ENCODE data around the gene ARAP1.

ARAP1 gene

DNA sequence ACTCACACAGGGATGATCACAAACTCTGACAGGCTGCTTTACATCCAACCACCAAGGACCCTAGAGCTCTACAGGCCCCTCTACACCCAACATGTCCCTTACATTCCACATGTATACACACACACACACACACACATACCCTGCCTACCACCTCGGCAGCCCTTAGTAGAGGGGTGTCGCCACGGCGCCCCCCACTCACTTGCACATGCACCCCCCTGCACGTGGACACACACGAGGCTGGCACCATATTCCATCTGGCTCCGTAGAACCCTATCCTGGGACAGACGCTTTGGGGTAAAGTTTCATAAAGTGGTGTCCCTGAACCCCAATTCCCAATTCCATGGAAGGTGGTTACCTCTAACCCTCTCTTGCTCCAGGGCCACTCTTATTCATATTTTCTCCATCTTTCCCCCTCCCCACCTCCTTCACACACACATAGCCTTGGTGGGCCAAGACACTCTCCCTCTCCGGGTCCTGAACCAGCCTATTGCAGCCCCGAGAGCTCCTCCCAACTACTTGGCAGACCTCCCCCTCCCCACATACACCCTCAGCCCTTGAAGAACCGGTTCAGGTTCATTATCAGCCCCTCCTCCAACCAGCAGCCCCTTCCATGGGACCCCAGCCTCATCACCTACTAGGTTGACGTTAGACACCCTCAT lies 78.8 kb downstream of the ARAP1 start:
- H3K4me3 ChIP-seq (ENCODE audit: control insufficient read depth, low read depth, low read length): no peak overlapping the region
- no peak for DNase-seq (ENCODE audit: low read depth)
- TF ChIP-seq, protein P1, sequence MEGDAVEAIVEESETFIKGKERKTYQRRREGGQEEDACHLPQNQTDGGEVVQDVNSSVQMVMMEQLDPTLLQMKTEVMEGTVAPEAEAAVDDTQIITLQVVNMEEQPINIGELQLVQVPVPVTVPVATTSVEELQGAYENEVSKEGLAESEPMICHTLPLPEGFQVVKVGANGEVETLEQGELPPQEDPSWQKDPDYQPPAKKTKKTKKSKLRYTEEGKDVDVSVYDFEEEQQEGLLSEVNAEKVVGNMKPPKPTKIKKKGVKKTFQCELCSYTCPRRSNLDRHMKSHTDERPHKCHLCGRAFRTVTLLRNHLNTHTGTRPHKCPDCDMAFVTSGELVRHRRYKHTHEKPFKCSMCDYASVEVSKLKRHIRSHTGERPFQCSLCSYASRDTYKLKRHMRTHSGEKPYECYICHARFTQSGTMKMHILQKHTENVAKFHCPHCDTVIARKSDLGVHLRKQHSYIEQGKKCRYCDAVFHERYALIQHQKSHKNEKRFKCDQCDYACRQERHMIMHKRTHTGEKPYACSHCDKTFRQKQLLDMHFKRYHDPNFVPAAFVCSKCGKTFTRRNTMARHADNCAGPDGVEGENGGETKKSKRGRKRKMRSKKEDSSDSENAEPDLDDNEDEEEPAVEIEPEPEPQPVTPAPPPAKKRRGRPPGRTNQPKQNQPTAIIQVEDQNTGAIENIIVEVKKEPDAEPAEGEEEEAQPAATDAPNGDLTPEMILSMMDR (conservative IDR thresholded peaks at IDR 0.05; ENCODE audit: control insufficient read depth, insufficient read depth, low read depth, low read length): no peak

DNA sequence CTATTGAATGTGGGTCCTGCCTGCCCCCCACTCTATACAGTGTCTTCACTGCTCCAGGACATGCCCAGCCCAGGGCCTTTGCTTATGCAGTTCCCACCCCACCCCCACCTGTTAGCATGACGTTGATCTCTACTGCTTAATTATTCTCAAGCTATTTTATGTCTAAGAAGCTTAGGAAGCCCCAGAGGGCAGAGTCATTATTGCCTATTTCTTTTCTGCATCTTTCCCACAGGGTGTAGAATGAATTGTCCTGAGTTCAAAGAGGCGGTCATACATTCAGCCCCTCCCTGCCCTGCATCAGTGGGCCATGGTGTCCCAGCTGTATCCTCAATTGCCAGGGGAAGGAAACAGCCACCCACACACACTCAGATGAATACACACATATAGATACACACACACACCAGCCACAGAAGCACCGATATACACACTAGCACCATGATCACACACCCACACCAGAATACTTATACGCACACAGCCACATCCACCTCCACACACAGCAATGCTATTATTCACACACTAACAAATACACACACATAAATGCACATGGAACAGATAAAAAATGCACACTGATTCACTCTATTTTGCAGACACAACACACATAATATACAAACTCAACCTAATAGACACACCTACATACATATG lies 79.5 kb downstream of the ARAP1 start:
- TF ChIP-seq, protein P1 (conservative IDR thresholded peaks at IDR 0.05; ENCODE audit: control insufficient read depth, insufficient read depth, low read depth, low read length): no peak
- no peak for DNase-seq (ENCODE audit: low read depth)

DNA sequence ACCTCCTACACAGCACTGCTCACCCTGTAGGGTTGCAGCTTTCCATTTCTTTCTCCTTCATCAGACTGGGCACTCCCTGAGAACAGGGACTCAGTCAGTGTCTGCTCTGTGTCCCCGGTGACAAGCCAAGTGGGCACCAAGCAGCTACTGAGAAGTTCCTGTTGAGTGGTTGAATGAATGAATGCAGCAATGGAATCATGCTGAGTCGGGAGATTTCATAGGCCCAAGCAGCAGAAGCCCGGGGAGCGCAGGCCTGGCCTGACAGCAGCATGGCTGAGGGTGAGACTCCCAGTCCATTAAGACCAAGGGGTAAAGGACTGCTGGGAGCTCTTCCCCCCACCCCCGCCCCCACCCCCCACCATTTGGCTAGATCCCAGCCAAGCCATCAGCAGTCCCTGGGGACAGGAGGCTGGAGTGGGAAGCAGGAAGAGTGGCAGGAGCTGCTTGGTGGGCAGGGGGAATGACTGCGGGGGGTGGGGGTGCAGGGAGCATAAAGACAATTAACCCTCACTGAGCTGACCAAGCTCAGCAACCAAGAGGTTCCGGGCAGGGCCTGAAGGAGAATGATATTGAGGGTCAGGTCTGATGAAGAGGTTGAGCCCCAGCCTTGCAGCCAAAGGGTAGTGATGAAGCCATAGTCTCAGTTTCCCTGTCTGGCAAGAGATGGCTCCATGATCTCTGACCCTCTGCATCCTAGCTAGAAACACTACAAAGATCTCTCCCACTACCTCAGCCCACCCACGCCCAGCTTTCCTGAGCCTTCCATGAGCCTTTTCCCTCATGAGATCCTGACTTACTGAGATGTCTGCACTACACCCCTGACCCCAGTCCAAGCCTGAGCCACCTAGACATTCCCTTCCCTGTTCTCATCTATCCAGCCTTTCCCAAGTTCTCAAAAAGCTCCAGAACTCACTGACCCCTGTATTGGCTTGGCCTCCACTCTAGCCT lies 80.8 kb downstream of the ARAP1 start:
- H3K4me3 ChIP-seq (ENCODE audit: control insufficient read depth, low read depth, low read length): no peak overlapping the region
- TF ChIP-seq, protein P1 (conservative IDR thresholded peaks at IDR 0.05; ENCODE audit: control insufficient read depth, insufficient read depth, low read depth, low read length): no peak
- no peak for DNase-seq (ENCODE audit: low read depth)

More for the DNA sequence above, 79.5 kb downstream of the ARAP1 start:
- no peak overlapping the region for H3K4me3 ChIP-seq (ENCODE audit: control insufficient read depth, low read depth, low read length)

DNA sequence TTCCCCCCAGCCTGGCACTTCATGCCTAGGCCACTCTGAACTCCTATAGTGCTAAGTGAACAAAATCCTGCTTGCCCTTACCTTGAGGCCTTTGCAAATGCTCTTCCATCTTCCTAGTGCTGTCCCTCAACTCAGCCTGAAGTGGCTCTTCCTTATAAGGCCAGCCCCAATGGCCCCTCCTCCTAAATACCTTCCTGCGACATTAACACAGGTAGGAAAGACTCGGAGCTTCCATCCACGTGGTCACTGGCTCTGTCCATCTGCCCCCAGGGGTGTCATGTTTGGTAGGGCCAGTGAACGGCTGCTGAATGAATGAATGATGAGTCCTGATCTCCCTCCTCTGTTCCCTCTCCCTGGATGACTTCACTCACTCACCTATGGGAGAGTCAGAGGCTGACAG lies 82.2 kb downstream of the ARAP1 start:
- TF ChIP-seq, protein P1 (conservative IDR thresholded peaks at IDR 0.05; ENCODE audit: control insufficient read depth, insufficient read depth, low read depth, low read length): no peak
- no peak overlapping the region for H3K4me3 ChIP-seq (ENCODE audit: control insufficient read depth, low read depth, low read length)
- DNase-seq (ENCODE audit: low read depth): no peak

DNA sequence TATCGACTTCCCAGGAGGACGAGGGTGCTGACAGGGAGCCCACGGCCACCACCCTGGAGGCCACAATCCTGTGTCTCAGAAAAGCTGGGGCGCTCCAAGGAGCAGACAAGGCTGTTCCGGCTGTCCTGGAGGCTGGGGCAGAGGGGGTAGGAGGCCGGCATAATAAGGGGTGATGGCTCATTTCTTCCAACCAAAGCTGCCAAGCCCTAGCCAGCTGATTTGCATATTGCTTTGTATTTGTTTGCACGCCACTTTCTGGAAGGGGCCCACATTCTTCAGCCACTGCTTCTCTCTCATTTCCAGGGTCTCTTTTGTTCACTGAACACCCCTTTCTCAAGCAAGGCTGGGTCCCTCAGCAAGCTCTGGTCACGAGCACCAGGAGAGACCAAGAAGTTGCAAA lies 82.7 kb downstream of the ARAP1 start:
- DNase-seq (ENCODE audit: low read depth): no peak
- TF ChIP-seq, protein P1 (conservative IDR thresholded peaks at IDR 0.05; ENCODE audit: control insufficient read depth, insufficient read depth, low read depth, low read length): no peak
- no peak overlapping the region for H3K4me3 ChIP-seq (ENCODE audit: control insufficient read depth, low read depth, low read length)

DNA sequence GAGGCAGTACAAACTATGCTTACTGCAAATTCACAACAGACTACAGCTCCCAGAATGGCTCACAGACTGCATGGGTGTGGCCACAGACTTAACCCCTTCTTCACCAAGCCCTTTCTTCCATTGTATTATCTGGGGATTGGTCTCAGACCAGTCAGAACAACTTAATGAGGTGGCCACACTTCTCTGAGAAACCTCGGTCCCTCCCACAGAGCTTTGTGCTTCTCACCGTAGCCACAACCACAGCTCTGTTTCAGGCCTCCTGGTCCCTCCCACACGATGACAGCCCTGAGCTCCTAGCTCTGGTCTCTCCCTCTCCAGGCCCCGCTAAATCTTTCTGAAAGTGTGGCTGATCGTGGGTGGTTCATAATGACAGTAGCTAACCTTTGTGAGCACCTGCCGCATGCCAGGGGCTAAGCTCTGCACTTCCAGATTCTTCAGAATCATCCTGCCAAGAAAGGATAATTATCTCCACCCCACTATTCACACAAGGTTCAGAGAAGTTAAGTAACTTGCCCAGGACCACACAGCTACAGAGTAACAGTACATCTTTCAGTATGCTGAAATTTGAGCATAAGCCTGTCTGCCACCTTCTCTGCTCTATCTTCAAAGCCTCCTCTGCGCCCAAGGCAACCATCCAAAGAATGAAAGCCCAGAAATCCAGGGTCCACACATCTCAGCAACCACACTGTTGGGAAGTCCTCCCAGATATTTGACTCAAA lies 83.4 kb downstream of the ARAP1 start:
- DNase-seq (ENCODE audit: low read depth): no peak
- TF ChIP-seq, protein P1 (conservative IDR thresholded peaks at IDR 0.05; ENCODE audit: control insufficient read depth, insufficient read depth, low read depth, low read length): no peak
- H3K4me3 ChIP-seq (ENCODE audit: control insufficient read depth, low read depth, low read length): no peak overlapping the region
